K562 (cell line): Measurements from ENCODE around the gene DUS1L. TPM values are rescaled to one million over a fixed set of nuclear protein-coding genes. Genes with fewer than 3 reads are reported as not detected.

Experiments used
- CBX1 ChIP-seq: sonication (generic); IDR thresholded peaks from 2 replicates; pipeline ENCODE4 v1.6.1; 2016; ENCODE audit warnings: antibody characterized with exemption, low read depth, mild to moderate bottlenecking
- ESRRA ChIP-seq: fragments of 450-650 bp; IDR thresholded peaks from 2 replicates; pipeline ENCODE4 v1.6.1; 2014; ENCODE audit warnings: low read depth, mild to moderate bottlenecking, moderate library complexity, borderline replicate concordance
- ETS1 ChIP-seq: conservative IDR thresholded peaks from 2 replicates; pipeline ENCODE4 v1.6.1; 2011; ENCODE audit warnings: low read depth, mild to moderate bottlenecking, low read length; ENCODE audit not compliant: control insufficient read depth
- HCFC1 ChIP-seq: IDR thresholded peaks from 2 replicates; pipeline ENCODE4 v1.6.1; 2012; ENCODE audit warnings: low read depth, low read length, improper control_type of control experiment
- HEY1 ChIP-seq: fragments of 250-450 bp; sonication (Bioruptor Pico); IDR thresholded peaks from 2 replicates; pipeline ENCODE4 v1.5.0; 2020; ENCODE audit warnings: mild to moderate bottlenecking, moderate library complexity, borderline replicate concordance
- KDM2B ChIP-seq: fragments of 250-450 bp; sonication (Bioruptor Pico); IDR thresholded peaks from 2 replicates; pipeline ENCODE4 v1.8.0; 2021; ENCODE audit warnings: mild to moderate bottlenecking, moderate library complexity
- MAFK ChIP-seq: IDR thresholded peaks from 2 replicates; pipeline ENCODE4 v1.6.1; 2011; ENCODE audit warnings: low read length, improper control_type of control experiment
- MCM3 ChIP-seq: fragments of 450-650 bp; IDR thresholded peaks from 2 replicates; pipeline ENCODE4 v1.6.1; 2016
- NONO ChIP-seq, 2 experiments: fragments of 200-400 bp in 1 of 2; fragments of 450-650 bp in 1 of 2; formaldehyde crosslinking in 1 of 2; IDR thresholded peaks; 2 replicates each; pipeline ENCODE4 v1.6.1; 2017; ENCODE audit warnings: low read depth in 2 of 2, mild to moderate bottlenecking in 2 of 2, moderate library complexity in 2 of 2, low read length in 1 of 2
- PHF20 ChIP-seq: fragments of 450-650 bp; IDR thresholded peaks from 2 replicates; pipeline ENCODE4 v1.6.1; 2018; ENCODE audit not compliant: partially characterized antibody
- RBM22 ChIP-seq: fragments of 200-400 bp; formaldehyde crosslinking; IDR thresholded peaks from 2 replicates; pipeline ENCODE4 v1.6.1; 2018; ENCODE audit warnings: low read length, low read depth; ENCODE audit not compliant: poor library complexity, severe bottlenecking
- TBL1XR1 ChIP-seq, 2 experiments: IDR thresholded peaks; 2 replicates each; pipeline ENCODE4 v1.6.1; 2012; ENCODE audit warnings: improper control_type of control experiment in 2 of 2, low read length in 2 of 2, mild to moderate bottlenecking in 1 of 2
- TCF3 ChIP-seq: sonication (generic); formaldehyde crosslinking; IDR thresholded peaks from 2 replicates; pipeline ENCODE4 v1.4.0; 2020; ENCODE audit warnings: mild to moderate bottlenecking, missing genetic modification reagents
- TGIF2 ChIP-seq: sonication (generic); formaldehyde crosslinking; IDR thresholded peaks from 2 replicates; pipeline ENCODE4 v1.8.1; 2022; ENCODE audit warnings: mild to moderate bottlenecking, missing genetic modification reagents, moderate library complexity
- ZNF239 ChIP-seq: fragments of 250-450 bp; sonication (Bioruptor Pico); IDR thresholded peaks from 2 replicates; pipeline ENCODE4 v1.4.0; 2020; ENCODE audit warnings: mild to moderate bottlenecking
- ZNF41 ChIP-seq: fragments of 250-450 bp; sonication (Bioruptor Pico); conservative IDR thresholded peaks from 2 replicates; pipeline ENCODE4 v1.4.0; 2020; ENCODE audit warnings: mild to moderate bottlenecking
- ZNF592 ChIP-seq: fragments of 450-650 bp; IDR thresholded peaks from 2 replicates; pipeline ENCODE4 v1.6.1; 2017; ENCODE audit warnings: antibody characterized with exemption, mild to moderate bottlenecking
- polyA plus RNA-seq, 8 experiments: library from polyadenylated mRNA; depleted of rRNA in 4 of 8; stranded (reverse) in 5 of 8; unstranded in 3 of 8; fragments of >200 nt; fragmentation: Nextera tagmentation in 2 of 8; fragmentation: Illumina TruSeq in 1 of 8; extraction: Ambion mirVana in 2 of 8; extraction: Trizol in 1 of 8; gene quantifications; 2 replicates each; pipeline versions ENCODE4 v1.2.1 to v1.2.3, GENCODE V29; 2011 to 2014; ENCODE audit warnings: inconsistent platforms in 1 of 8, missing spikeins in 1 of 8
- total RNA-seq, 7 experiments: library from RNA; depleted of rRNA in 6 of 7; stranded (reverse); fragments of >200 nt in 6 of 7; fragmentation: Illumina TruSeq in 2 of 7; extraction: Trizol in 2 of 7; gene quantifications; 2 replicates each; pipeline versions ENCODE4 v1.2.1 to v1.2.3, GENCODE V29; 2011 to 2021; ENCODE audit warnings: low replicate concordance in 1 of 7
- TF ChIP-seq, protein P1 (sequence below), 2 experiments: fragments of 450-650 bp; conservative IDR thresholded peaks; 2 replicates each; pipeline ENCODE4 v1.6.1; 2017; ENCODE audit warnings: mild to moderate bottlenecking in 2 of 2, moderate library complexity in 2 of 2
- TF ChIP-seq, protein P2 (sequence below): sonication (generic); formaldehyde crosslinking; IDR thresholded peaks from 2 replicates; pipeline ENCODE4 v1.8.0; 2022; ENCODE audit warnings: mild to moderate bottlenecking, missing genetic modification reagents

DUS1L gene
- total and polyA plus RNA-seq, 9 of the 15 experiments (the other 6 are each of a cell fraction or from before 2014, with no cell fraction given), result 7.8 to 210 (median 83.9) TPM

GRCh38 chr17:82065638-82066303, at the start of gene DUS1L (continued):
- TF ChIP-seq TBL1XR1 (IDR thresholded peaks at IDR 0.05; ENCODE audit: low read length in 2 of 2) (peak in 1 of 2 experiments; percentile 83; a peak in 2 of 4 replicates), ESRRA (peak; percentile 94), CBX1 (peak; percentile 89), ETS1 (peak; percentile 88; the same call in 1 of the 2 replicates), MCM3 (no peak), RBM22 (peak; percentile 83), TGIF2 (CRISPR knock-in tag) (no peak), KDM2B (0 out of 2 replicates have a peak, but pooled peaks have one; percentile 49), TCF3 (CRISPR knock-in tag) (no peak), PHF20 (peak; percentile 95), NONO (IDR thresholded peaks at IDR 0.05; ENCODE audit: low read depth in 2 of 2, low read length in 1 of 2) (peak in 1 of 2 experiments; percentile 91; a peak in 2 of 4 replicates), MAFK (no peak), ZNF592 (peak; percentile 92), ZNF41 (CRISPR knock-in tag) (peak; percentile 69; the same call in 1 of the 2 replicates), HEY1 (CRISPR knock-in tag) (no peak), HCFC1 (peak; percentile 89), ZNF239 (CRISPR knock-in tag) (peak; percentile 55)
- TF ChIP-seq, protein P1, sequence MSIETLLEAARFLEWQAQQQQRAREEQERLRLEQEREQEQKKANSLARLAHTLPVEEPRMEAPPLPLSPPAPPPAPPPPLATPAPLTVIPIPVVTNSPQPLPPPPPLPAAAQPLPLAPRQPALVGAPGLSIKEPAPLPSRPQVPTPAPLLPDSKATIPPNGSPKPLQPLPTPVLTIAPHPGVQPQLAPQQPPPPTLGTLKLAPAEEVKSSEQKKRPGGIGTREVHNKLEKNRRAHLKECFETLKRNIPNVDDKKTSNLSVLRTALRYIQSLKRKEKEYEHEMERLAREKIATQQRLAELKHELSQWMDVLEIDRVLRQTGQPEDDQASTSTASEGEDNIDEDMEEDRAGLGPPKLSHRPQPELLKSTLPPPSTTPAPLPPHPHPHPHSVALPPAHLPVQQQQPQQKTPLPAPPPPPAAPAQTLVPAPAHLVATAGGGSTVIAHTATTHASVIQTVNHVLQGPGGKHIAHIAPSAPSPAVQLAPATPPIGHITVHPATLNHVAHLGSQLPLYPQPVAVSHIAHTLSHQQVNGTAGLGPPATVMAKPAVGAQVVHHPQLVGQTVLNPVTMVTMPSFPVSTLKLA (conservative IDR thresholded peaks at IDR 0.05), result peak in 1 of 2 experiments; percentile 54; a peak in 2 of 4 replicates
- TF ChIP-seq, protein P2, sequence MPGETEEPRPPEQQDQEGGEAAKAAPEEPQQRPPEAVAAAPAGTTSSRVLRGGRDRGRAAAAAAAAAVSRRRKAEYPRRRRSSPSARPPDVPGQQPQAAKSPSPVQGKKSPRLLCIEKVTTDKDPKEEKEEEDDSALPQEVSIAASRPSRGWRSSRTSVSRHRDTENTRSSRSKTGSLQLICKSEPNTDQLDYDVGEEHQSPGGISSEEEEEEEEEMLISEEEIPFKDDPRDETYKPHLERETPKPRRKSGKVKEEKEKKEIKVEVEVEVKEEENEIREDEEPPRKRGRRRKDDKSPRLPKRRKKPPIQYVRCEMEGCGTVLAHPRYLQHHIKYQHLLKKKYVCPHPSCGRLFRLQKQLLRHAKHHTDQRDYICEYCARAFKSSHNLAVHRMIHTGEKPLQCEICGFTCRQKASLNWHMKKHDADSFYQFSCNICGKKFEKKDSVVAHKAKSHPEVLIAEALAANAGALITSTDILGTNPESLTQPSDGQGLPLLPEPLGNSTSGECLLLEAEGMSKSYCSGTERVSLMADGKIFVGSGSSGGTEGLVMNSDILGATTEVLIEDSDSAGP (CRISPR knock-in tag), result 0 out of 2 replicates have a peak, but pooled peaks have one; percentile 68
